ENCODE results near the gene VSIG4. TPM values are rescaled to one million over a fixed set of nuclear protein-coding genes. Genes with fewer than 3 reads are reported as not detected.

The VSIG4 gene
- polyA plus RNA-seq, 1 experiment = not detected

DNA sequence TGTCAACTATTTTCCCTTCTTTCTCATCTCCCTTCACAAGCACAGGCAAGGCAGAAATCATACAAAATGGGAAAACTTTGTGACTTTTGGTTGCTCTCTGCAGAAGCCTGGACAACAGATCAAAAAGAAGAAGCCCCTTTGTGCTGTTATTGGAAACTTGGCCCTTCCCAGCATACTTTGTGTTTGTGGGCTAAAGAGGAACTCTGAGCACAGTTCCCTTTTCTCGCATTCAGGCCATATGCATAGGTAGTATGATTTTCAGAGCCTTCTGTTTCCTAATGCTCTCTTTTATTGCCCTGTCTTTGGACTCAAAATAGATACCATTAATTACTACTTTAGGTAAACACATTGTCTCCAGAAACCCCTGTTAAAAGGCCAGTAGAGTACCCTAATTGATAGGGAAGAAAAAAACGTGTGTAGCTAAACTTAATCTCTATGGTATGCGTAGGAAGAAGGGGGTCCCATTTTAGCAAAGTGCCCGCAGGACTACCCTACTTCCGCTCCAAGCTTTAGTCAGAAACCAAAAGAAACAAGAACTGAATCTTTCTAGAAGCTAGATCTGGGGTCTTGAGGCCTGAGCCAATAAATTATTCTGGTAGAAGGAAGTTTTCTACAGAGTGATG, 26.6 kb downstream of the VSIG4 start:
- Histone ChIP-seq H3K4me3 (ENCODE audit: low read depth, low read length) (no peak overlapping the region), H3K27me3 (ENCODE audit: control insufficient read depth, insufficient read depth, low read length) (no peaks in the 10 kb centered on the region), H3K36me3 (ENCODE audit: control insufficient read depth, insufficient read depth, low read length) (no peaks in the 10 kb centered on the region)
- CTCF ChIA-PET = no interaction called here
- no peak for DNase-seq (ENCODE audit: low read depth)
- TF ChIP-seq, protein P1, sequence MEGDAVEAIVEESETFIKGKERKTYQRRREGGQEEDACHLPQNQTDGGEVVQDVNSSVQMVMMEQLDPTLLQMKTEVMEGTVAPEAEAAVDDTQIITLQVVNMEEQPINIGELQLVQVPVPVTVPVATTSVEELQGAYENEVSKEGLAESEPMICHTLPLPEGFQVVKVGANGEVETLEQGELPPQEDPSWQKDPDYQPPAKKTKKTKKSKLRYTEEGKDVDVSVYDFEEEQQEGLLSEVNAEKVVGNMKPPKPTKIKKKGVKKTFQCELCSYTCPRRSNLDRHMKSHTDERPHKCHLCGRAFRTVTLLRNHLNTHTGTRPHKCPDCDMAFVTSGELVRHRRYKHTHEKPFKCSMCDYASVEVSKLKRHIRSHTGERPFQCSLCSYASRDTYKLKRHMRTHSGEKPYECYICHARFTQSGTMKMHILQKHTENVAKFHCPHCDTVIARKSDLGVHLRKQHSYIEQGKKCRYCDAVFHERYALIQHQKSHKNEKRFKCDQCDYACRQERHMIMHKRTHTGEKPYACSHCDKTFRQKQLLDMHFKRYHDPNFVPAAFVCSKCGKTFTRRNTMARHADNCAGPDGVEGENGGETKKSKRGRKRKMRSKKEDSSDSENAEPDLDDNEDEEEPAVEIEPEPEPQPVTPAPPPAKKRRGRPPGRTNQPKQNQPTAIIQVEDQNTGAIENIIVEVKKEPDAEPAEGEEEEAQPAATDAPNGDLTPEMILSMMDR (IDR thresholded peaks at IDR 0.05; ENCODE audit: insufficient read depth, low read depth, low read length) = no peak
- POLR2A ChIA-PET = no interaction called here

DNA sequence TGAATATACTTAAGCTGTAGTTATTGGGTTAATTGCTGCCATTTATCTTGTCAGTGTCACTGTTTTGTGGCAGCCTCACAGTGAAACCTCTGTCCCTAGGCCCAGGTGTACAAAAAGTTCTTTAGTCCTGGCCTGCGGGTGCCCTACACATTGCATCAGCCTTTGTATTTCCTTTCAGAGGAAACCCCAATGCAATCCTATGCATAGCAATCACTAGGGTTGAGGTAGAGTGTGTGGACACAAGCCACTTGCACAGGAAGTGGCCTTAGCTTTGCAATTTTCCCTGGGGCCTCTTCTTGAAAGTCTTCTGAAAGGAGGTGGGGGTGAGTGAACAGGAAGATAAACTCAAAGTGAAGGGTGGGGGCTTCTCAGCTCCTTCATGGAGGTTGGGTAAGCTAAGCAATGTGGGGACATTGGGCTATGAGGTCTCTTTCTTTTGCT, 27.8 kb downstream of the VSIG4 start:
- ChIA-PET POLR2A (no interaction called here), CTCF (no interaction called here)
- H3K4me3 ChIP-seq (ENCODE audit: low read depth, low read length) = no peak overlapping the region
- no peak for DNase-seq (ENCODE audit: low read depth)
- H3K27me3 ChIP-seq (ENCODE audit: control insufficient read depth, insufficient read depth, low read length) = no peaks in the 10 kb centered on the region
- TF ChIP-seq, protein P1 (IDR thresholded peaks at IDR 0.05; ENCODE audit: insufficient read depth, low read depth, low read length) = no peak
- no peaks in the 10 kb centered on the region for H3K36me3 ChIP-seq (ENCODE audit: control insufficient read depth, insufficient read depth, low read length)

DNA sequence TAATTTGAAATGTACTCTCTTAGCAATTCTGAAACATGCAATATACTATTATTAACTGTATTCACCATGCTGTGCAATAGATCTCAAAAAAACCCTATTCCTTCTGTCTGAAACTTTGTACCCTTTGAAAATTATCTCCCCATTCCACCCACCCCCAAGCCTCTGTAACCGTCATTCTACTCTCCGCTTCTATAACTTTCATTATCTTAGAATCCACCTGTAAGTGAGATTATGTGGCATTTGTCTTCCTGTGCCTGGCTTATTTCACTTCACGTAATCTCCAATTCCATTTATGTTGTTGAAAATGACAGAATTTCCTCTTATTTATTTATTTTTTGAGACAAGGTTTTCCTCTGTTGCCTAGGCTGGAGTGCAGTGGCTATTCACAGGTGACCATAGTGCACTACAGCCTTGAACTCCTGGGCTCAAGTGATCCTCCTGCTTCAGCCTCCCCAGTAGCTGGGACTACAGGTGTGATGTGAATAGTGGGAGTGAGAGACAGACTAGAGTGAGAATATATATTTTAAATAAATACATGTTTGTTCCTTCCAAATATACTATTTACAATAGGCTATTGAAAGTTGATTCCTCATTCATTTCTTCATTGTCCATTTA, 30.5 kb downstream of the VSIG4 start:
- ChIA-PET CTCF (interaction anchor here (1.5 kb wide), 1 partner anchor 21 kb away, joined by 6 read pairs; no protein-coding TSS in a partner anchor), POLR2A (no interaction called here)
- DNase-seq (ENCODE audit: low read depth) = no peak
- TF ChIP-seq, protein P1 (IDR thresholded peaks at IDR 0.05; ENCODE audit: insufficient read depth, low read depth, low read length) = no peak
- no peaks in the 10 kb centered on the region for H3K27me3 ChIP-seq (ENCODE audit: control insufficient read depth, insufficient read depth, low read length)
- no peaks in the 10 kb centered on the region for H3K36me3 ChIP-seq (ENCODE audit: control insufficient read depth, insufficient read depth, low read length)
- H3K4me3 ChIP-seq (ENCODE audit: low read depth, low read length) = no peak overlapping the region

DNA sequence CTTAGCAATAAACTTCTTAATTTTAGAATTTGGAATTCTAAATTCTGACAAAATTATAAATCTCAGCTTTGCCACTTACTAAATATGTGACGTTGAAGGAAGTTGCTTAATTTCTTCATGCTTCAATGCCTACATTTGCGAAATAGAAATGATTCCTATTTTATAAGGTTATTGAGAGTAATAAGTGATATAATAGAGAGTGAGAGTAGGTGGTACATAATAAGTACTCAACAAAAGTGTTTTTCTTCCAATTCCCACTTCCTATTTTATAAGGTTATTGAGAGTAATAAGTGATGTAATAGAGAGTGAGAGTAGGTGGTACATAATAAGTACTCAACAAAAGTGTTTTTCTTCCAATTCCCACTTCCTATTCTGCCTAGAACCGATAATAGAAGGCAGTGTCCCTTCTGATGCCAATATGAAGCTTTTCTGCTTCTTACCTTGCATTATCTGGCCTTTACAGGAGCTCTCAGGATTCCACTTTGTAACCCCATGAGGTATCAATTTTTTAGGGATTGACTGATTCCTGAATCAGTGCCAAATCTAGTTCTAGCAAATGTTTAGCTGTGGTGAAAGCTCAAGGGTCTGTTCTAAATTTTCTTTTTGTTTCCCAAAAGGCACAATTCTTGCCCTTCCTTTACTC, 31.4 kb downstream of the VSIG4 start:
- ChIA-PET POLR2A (no interaction called here), CTCF (interaction anchor here (1.5 kb wide), 1 partner anchor 22 kb away, joined by 6 read pairs; no protein-coding TSS in a partner anchor)
- Histone ChIP-seq H3K4me3 (ENCODE audit: low read depth, low read length) (no peak overlapping the region), H3K27me3 (ENCODE audit: control insufficient read depth, insufficient read depth, low read length) (no peaks in the 10 kb centered on the region), H3K36me3 (ENCODE audit: control insufficient read depth, insufficient read depth, low read length) (no peaks in the 10 kb centered on the region)
- no peak for DNase-seq (ENCODE audit: low read depth)
- TF ChIP-seq, protein P1 (IDR thresholded peaks at IDR 0.05; ENCODE audit: insufficient read depth, low read depth, low read length) = no peak

DNA sequence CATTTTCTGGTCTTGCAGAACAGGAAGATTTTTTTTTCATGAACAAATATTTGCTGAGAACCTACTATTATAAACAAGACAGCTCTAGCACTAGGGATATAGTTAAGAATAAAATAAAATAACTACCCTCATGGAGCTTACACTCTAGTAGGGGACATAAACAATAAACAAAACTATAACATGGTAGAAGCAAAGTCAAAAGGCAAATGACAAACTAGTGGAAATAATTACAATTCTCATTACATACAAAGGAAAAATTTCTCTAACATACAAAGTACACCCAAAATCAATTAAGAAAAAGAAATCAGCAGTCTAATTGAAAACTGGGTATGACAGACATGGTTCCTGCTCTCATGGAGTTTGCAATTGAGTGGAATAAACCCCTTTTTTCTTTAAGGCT, 32.0 kb downstream of the VSIG4 start:
- Histone ChIP-seq H3K36me3 (ENCODE audit: control insufficient read depth, insufficient read depth, low read length) (no peaks in the 10 kb centered on the region), H3K4me3 (ENCODE audit: low read depth, low read length) (no peak overlapping the region), H3K27me3 (ENCODE audit: control insufficient read depth, insufficient read depth, low read length) (no peaks in the 10 kb centered on the region)
- no peak for DNase-seq (ENCODE audit: low read depth)
- ChIA-PET CTCF (interaction anchor here (0.8 to 1.5 kb wide), 2 partner anchors 23 to 721 kb away, joined by 5 to 6 read pairs; no protein-coding TSS in a partner anchor), POLR2A (no interaction called here)
- TF ChIP-seq, protein P1 (IDR thresholded peaks at IDR 0.05; ENCODE audit: insufficient read depth, low read depth, low read length) = no peak
